ENCODE results near the gene DNM1.
"Not testable (repeated sequence)": the region's sequence is repeated elsewhere in the genome, so short reads cannot be mapped to it uniquely, and the experiment has no call there.

The DNM1 gene

DNA sequence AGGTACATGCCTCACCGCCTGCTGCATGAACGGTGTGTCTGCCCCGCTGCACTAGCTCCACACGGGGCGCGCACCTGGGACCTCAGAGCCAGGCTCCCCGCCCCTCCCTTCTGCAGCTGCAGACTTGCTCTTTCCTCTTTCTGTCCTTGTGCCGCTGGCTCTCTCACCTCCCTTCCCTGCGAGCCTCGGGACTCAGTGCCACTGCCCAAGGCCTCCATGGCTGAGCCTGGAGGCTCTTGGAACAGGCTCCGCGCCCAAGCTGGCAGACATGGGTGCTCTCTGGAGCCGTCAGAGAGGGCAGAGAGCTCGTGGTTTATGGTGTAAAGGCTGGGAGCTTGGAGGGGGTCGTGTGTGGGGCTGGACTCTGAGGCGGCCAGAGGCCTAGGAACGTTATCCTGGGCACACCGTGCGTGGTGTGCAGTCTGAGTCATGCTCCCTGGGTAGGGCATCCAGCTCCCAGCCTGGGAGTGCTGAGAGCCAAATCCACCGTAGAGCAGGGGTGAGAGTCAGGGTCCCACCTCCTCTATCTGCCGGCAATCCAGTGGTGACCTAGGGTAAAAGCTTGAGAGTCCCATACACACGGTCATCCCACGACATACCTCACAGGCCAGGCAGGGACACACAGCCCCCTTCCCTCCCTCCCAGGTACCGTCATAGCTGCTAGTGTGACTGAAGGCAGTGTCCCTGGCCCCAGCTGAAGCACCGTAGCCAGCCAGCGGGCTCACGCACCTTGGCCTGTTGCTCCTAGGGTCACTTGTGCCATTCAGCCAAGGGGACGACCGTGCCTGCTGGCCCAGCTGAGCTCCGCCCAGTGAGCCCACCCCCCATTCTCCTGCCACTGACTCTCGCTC, 50.2 kb downstream of the DNM1 start:
- no peak for DNase-seq

DNA sequence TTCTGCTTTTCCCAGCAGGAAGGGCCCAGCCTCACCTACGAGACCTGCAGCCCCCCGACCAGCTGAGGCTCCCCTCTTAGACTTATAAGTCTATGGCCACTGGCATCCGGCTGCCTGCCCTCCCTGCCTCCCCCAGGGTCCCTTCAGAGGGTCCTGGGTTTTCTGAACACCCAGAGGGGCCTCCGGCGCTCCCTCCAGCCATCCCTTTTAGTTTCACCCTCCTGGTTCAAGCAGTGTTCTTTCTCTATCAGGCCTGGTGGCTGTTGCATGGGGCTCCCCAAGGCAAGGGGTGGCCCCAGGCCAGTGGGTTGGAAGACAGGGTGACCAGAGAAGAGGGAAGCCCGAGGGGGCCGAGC, 50.8 kb downstream of the DNM1 start:
- DNase-seq: no peak

DNA sequence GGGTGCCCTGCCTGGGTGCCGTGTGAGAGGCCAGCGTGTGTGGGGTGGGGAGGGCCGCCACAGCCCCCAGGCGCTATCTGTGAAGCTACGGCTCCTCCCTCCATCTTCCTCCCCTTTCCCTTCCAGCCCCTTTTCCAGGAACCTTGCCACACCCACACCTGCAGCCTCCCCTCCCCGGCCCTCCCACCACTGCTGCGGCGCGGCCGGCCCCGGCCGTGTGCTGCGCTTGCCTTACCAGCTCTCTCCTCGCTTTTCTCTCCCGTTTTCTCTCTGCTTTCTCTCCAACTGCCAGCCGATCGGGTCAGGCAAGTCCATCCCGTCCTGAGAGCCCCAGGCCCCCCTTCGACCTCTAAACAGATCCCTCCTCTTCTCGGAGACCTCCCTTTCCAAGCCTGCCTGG, 51.2 kb downstream of the DNM1 start:
- no peak for DNase-seq

DNA sequence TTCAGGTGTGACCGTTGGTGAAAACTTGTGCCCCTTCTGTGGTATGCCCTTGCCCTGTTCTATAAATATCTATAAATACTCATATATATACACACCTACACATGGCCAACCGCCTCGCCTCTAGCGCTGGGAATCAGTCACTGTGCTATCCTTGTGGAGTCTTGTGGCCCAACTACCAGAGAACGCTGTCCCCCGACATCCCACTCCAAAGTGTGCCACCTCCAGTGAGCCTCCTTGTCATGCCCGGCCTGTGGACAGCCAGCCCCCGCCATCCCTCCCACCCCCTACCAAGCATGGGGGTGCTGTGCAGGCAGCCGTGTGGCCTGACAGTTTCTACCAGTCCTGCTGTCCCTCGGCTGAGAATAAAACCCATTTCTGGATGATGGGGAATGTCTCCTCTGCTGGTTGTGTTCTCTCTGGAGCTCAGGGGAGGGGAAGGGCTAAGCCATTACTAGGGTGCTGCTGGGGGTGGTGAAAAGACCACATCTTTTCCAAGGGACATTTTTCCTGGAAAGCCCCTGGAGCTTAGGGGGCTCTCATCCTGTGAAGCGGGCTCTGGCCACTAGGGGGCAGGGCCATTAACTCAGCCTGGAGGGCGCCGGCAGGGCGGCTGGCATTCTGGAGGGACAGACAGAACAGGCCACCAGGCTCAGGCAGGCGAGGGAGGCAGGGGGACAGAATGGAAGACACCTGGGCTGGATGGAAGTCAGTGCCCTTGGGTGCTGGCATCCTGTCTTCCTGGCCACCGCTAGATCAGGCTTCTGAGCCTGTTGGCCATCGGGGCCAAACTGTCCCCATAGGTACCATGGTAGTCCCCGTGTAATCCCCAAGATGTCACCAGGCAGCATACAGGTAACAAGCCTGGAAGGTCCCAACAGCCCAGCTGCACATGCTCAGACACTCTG, 51.9 kb downstream of the DNM1 start:
- DNase-seq: peak; percentile 81

DNA sequence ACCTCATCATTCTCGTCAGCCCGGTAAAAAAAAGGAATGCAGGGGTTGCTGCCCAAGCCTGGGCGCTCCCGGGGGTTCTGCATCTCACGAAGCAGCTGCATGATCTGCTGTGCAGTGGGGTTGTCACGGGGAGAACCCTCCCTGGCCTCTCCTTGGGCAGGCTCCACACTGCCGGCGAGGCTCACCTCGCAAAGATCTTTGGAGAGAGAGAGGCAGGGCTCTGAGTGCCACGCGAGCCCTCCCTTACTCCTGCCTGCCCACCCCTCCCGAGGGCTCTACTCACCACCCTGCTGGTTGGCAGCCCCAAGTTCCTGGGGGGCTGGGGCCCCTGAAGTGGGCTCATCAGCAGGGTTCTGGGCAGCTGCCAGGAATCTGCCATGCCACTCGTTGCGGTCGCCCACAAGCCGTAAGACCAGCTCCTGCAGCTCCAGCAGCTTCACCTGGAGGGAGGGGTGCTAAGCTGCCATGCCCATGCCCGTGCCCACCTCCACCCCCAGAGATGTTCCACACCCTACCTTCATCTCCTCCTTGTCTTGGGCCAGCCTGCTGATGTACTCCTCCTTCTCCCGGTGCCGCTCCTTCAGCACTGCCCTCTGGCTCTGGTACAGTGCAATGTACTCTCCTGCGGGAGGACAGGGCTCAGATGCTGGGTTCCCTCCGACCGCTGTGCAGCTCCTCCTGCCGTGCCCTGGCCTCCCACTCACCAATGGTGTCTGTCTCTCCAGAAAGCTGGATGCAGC, 54.1 kb downstream of the DNM1 start:
- DNase-seq: no peak

DNA sequence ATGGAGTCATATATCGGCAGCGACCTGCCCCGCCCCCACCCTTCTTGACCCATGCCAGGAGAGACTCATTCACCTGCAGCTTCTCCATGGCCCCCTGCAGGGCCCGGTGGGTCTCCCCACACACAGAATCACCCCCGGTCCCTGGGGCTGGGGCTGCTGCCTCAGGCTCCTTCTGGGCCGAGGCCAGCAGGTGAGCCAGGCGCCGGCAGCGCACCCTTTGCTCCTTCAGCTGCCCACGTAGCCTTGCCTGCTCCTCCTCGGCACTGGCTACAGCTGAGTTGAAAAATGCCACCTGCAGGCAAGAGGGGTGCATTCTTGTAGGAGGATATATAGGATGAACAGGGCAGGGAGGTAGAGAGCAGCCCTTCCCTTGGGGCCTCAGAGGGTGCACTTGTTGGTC, 54.7 kb downstream of the DNM1 start:
- DNase-seq: no peak

DNA sequence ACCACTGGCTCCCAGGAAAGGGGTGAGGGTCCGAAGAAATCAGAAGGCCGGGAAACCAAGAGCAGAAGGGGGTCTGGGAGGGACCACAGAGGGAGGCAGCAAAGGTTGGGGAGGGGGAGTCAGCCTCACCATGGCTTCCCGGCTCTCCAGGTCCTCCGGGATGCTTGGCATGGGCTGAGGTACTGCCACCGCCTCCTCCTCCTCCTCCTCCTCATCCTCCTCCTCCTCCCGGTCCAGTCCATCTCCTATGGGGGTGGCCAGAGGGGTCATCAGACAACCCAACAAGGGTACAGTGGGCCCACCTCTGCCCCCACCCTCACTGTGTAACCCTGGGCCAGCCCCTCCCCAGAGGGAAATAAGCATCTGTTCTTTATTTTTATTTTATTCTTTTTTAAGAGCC, 55.1 kb downstream of the DNM1 start:
- no peak for DNase-seq

DNA sequence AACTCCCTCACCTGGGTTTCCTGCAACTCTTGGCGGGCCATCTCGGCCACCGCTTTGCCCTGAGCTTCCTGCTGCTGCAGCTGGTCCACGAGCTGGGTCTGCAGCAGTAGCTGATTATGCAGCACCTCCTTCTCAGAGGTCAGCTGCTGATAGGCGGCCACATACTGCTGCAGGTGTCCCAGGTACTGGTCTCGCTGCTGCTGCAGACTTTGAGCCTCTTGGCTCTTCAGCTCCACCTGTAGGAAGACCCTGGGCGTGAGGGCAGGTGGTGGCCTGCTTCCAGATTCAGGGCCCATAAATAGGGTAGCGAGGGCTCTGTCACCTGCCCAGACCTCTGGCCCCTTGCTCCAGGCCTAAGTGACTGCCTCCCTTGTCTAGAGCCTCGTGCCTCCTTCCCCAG, 56.0 kb downstream of the DNM1 start:
- no peak for DNase-seq

DNA sequence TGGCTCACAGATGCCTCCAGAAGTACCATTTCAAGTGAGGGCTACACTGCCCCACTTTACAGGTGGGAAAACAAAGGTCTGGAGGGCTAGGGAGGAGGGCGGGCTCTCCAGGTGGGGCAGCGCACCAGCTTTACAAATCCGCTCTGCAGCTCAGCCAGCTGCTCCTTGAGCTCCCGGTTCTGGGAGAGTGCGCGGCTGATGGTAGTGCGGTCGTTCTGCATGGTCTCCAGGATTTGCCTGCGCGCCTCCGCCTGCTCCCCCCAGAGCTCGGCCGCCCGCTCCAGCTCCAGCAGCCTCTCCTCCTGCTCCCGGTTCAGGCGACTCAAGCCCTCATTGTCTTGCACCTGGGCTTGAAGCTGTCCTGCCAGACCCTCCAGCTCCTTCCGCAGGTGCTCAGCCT, 57.2 kb downstream of the DNM1 start:
- DNase-seq: no peak

DNA sequence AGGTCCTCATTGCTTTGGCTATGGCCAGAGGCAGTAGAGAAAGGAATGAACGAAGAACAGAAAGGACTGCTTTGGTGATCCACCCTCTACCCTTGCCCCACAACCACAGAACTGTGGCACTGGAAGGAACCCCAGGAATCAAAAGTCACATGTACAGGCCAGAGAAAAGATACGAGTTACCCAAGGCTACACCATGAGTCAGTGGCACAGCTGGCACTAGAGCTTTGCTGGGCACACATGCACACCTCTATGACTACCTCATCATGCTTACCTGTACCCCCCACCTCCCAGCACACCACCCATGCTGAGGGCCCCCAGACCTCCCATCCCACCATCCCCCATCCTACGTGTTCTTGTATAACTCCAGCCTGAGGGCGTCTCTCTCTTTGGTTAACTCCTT, 59.5 kb downstream of the DNM1 start:
- DNase-seq: no peak

DNA sequence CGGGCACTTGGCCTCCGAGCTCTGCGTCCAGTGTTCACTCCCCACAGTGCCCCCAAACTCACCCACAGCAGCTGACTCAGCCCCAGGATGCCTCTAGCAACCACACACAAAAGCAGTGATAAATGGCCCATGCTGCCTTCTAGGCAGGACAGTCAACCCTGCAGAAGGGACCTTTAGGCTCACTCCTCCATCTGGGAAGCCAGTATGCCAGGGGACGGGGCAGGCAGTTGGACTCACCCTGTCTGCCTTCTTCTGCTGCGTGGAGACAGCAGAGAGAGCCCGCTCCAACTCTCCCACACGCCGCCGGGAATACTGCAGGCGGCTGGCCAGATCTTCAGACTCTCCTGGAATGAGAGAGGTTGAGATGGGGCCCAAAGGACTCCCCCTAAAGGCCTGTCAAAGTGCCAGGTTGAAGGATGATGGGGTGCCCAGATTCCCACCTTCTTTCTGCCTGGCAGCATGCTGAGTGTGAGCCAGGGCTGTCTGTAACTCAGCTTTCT, 62.2 kb downstream of the DNM1 start:
- no peak for DNase-seq

DNA sequence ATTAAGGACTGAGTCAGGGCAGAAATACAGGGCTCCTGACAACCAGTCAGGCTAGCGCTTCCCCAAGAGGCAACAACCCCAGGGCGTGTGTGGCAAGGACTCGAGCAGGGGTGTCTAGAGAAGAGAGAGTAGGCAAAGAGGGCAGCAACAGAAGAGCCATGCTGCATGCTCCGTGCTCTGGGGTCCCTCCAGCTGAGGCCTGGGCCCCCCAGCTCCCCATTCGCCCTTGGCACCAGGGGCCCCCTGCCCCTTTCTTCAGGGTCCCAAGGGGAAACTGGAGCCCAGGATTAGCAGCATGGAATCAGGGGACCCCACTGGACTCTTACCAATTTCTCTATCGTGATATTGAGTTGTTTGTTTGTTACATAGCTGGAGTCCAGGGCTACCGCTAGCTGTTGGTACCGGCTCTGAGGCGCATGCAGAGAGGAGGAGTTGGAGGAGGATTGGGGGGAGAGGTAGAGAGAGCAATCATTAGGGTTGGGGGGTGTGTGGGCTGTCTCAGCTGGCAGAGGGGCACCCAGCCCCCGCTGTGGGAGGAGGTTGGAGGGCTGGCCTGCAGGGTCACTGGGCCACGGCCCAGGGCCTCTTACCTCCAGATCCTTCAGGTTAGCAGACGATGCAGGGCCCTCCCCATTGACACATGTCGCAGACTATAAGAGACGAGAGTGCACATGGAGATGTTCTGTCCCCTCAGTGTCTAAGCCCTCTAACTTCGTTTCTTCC, 63.9 kb downstream of the DNM1 start:
- no peak for DNase-seq

DNA sequence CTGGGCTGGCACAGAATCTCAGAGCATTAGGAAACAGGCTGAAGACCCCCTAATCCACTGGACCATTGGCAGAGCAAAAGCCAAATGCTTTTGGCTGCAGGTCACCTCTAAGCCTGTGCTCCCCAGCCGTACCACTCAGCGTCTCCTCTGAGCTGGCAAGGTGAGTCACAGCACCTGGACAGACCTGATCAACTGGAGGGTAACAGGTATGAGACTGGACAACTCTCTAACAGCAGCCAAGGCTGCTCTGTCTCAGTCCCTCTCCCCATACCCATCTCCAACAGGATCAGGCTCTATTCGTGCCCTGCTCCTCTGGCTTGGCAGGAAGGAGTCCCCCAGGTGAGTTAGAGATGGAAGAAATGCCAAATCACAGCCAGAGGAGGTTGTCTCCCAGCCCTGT, 67.9 kb downstream of the DNM1 start:
- DNase-seq: no peak

DNA sequence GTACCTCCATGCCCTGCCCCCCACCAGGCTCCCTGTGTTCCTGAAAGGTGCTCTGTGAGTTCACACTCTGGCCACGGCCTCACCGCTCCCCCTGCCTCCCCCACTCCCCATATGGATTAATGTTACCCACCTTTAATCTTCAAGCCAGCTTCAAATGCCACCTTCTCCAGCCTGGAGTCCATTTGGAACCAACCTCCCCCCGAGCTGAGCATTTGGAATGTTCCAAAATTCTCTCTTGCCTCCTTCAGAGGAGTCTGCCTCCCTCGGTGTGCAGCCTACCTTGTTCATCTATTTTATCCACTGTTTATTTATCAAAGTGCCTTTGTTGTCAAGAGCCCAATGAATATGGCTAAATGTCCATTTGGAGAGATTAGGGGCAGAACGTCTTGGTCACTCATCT, 68.3 kb downstream of the DNM1 start:
- DNase-seq: no peak

DNA sequence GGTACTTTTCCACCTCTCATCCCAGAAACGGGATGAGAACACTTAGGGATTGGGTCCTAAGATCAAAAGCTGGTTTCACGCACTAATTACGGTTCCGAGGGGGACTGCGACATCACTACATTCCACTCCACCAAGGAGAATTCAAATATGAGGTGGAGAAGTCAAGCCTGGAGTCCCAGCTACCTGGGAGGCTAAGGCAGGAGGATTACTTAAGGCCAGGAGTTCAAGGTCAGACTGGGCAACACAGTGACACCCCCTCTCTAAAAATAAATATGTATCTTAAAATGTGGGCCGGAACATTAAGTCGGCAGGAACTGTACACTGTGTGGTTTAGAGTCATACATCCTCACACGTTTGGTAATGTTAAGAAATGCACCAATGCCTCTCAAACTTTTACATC, 71.1 kb downstream of the DNM1 start:
- no peak for DNase-seq

DNA sequence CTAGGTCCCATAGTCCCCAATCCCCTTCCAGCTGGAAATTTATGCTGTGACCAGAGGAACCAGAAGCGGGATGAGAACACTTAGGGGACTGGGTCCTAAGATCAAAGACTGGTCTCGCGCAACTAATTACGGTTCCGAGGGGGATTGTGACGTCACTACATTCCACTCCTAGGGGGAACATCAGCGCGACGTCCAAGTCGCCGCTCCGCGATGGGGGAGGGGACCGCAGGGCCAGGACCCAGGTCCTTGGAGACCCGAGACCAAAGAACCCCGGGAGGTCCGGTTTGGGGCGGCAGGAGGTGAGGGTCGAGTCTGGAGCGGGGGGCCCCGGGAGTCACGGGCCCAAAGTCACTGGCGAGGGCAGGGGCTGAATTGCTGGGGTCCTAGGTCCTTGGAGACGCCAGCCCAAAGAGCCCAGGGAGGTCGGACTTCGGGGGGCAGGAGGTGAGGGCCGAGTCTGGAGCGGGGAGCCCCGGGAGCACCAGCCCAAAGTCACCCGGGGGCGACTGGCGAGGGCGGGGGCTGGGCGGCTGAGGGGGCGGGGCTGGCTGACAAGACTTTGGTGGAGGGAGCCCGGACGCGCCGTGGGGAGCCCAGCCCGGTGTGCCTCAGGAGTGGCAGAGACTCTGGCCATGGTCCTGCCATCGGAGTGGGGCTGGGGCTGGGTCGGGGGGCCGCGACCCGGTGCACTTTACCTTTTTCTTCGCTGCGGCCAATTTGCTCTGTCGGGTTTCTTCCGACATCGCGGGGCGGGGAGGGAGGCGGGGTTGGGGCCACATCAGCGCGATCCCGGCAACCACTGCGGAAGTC, 72.2 kb downstream of the DNM1 start, which contains the start of gene GOLGA2:
GOLGA2 (minus strand) TSS at position 810 of the 810 bp plus-strand sequence; CDS start at position 779, 31 bp downstream.
- no peak for DNase-seq

DNA sequence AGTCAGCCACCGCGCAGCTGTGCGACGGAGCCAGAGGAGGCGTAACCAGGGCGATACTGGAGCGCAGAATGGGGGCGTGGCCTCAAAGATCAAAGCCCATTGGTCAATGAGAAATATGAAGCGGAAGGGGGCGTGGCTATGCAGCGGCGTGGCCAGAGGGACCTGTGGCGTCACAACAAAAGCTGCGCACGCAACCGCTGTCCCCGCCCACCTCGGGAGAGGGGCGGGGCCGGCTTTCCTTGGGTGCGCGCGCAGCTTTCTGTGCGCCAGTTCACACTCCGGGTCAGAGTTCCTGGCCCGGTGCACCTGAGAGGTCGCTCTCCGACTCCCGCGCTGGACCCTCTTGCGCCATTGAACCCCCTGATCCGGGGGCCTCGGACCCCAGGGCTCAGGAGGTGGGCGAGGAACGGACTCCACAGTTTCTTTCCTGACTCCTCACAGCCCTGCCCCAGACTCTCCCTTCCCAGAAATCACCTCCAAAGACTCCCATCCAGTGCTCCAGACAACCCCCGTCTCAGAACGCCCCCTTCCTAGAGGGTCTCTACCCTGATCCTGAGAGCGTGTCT, 72.9 kb downstream of the DNM1 start, which contains the start of gene SWI5:
SWI5 (plus strand) TSS at position 269 of the 566 bp plus-strand sequence.
- DNase-seq: peak; percentile 100

DNA sequence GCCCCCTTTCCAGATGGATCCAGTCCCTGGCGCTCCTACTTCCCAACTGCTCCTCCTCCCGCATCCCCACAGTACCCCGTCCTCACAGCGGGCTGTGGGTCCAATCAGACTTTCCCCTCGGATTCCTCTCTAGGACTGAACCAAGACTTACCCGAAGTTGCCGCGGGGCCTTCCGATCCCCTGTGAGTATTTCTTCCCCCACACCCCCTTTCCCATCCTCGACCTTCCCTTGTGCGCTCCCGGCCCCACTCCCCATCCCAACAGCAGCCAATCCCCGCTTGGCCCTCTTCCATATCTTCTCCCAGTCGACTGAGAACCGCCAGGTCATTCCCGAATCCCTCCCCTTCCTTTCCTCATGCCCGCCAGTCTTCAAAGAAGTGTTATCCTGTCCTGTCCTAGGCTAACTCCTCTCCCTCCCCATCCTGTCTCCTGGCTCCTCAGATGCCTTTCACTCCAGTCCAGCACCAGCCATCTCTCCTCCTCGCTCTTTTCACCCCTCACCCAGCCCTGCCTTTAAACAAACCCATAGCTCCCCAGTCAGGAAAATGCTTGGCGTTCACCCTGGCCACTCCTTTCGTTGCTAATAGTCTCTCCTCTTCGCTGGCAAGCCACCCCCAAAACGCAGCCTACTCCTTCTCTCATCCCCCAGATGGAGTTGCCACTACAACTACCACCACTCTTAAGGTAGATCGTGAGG, 73.5 kb downstream of the DNM1 start:
- no peak for DNase-seq

DNA sequence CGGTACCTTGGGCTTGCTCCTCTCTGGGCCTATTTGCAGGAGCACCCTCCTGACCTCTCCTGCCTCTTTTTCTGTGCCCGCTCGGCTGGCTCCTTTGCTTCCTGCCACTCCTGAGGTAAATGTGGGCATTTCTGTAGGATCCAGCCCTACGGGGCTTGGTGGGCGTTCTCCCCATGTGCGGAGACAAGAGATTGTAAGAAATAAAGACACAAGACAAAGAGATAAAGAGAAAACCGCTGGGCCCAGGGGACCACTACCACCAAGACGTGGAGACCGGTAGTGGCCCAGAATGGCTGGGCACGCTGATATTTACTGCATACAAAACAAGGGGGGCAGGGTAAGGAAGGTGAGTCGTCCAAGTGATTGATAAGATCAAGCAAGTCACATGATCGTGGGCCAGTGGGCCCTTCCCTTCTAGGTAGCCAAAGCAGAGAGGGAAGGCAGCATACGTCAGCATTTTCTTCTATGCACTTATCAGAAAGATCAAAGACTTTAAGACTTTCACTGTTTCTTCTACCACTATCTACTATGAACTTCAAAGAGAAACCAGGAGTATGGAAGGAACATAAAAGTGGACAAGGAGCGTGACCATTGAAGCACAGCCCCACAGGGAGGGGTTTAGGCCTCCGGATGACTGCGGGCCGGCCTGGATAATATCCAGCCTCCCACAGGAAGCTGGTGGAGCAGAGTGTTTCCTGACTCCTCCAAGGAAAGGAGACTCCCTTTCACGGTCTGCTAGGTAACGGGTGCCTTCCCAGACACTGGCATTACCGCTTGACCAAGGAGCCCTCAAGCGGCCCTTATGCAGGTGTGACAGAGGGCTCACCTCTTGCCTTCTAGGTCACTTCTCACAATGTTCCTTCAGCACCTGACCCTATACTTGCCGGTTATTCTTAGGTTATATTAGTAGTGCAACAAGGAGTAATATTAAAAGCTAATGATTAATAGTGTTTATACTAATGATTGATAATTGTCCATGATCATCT, 76.2 kb downstream of the DNM1 start:
- DNase-seq: not testable (repeated sequence)
